ENCODE data around the gene FKBP11.

The FKBP11 gene

DNA sequence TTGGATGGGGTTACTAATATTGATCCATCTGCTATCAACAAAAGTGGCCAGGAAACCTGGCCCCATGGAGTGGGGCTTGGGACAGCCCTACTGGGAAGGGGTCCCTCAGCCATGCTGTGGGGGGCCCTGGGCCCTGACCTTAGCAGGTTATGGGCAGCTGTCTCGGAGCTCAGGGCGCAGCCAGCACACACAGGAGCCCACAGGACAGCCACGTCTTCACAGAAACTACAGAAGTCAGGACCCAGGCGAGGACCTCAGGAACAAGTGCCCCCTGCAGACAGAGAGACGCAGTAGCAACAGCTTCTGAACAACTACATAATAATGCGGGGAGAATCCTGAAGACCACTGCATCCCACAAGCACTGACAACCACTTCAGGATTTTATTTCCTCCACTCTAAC, 11.9 kb upstream of the FKBP11 start:
- H3K9me3 ChIP-seq (ENCODE audit: control insufficient read depth, insufficient read depth, low read depth, low read length): no peaks in the 10 kb centered on the region
- no peak overlapping the region for H3K4me3 ChIP-seq (ENCODE audit: low read depth, low read length)
- CTCF ChIA-PET: interaction anchor here (0.6 to 10.0 kb wide), 15 partner anchors 11 to 176 kb away, joined by 3 to 95 read pairs (median 5); partner anchors contain the start of genes ARF3, DDX23 and FKBP11
- POLR2A ChIA-PET: interaction anchor here (0.7 to 1.6 kb wide), 2 partner anchors 34 to 84 kb away, joined by 3 read pairs; partner anchors contain the start of gene WNT10B
- H3K36me3 ChIP-seq (ENCODE audit: control insufficient read depth in 2 of 2, insufficient read depth in 1 of 2, low read length in 2 of 2): peaks cover 27 to 90% of the 10 kb centered on the region in 2 experiments
- H3K27ac ChIP-seq (ENCODE audit: extremely low read depth, low read depth, low read length): no peak overlapping the region
- TF ChIP-seq ZNF335 (tag by site-specific recombination; conservative IDR thresholded peaks at IDR 0.05): peak; percentile 77; the same call in 1 of the 2 replicates
- no peak for TF ChIP-seq ZNF571 (tag by site-specific recombination; IDR thresholded peaks at IDR 0.05)
- TF ChIP-seq, protein P1, sequence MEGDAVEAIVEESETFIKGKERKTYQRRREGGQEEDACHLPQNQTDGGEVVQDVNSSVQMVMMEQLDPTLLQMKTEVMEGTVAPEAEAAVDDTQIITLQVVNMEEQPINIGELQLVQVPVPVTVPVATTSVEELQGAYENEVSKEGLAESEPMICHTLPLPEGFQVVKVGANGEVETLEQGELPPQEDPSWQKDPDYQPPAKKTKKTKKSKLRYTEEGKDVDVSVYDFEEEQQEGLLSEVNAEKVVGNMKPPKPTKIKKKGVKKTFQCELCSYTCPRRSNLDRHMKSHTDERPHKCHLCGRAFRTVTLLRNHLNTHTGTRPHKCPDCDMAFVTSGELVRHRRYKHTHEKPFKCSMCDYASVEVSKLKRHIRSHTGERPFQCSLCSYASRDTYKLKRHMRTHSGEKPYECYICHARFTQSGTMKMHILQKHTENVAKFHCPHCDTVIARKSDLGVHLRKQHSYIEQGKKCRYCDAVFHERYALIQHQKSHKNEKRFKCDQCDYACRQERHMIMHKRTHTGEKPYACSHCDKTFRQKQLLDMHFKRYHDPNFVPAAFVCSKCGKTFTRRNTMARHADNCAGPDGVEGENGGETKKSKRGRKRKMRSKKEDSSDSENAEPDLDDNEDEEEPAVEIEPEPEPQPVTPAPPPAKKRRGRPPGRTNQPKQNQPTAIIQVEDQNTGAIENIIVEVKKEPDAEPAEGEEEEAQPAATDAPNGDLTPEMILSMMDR (tag by site-specific recombination; IDR thresholded peaks at IDR 0.05): 0 out of 2 replicates have a peak, but pooled peaks have one; percentile 9
- no peak for TF ChIP-seq ZNF302 (tag by site-specific recombination; IDR thresholded peaks at IDR 0.05; ENCODE audit: low read depth)
- TF ChIP-seq, protein P2, sequence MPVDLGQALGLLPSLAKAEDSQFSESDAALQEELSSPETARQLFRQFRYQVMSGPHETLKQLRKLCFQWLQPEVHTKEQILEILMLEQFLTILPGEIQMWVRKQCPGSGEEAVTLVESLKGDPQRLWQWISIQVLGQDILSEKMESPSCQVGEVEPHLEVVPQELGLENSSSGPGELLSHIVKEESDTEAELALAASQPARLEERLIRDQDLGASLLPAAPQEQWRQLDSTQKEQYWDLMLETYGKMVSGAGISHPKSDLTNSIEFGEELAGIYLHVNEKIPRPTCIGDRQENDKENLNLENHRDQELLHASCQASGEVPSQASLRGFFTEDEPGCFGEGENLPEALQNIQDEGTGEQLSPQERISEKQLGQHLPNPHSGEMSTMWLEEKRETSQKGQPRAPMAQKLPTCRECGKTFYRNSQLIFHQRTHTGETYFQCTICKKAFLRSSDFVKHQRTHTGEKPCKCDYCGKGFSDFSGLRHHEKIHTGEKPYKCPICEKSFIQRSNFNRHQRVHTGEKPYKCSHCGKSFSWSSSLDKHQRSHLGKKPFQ (tag by site-specific recombination; IDR thresholded peaks at IDR 0.05): no peak
- TF ChIP-seq, protein P3, sequence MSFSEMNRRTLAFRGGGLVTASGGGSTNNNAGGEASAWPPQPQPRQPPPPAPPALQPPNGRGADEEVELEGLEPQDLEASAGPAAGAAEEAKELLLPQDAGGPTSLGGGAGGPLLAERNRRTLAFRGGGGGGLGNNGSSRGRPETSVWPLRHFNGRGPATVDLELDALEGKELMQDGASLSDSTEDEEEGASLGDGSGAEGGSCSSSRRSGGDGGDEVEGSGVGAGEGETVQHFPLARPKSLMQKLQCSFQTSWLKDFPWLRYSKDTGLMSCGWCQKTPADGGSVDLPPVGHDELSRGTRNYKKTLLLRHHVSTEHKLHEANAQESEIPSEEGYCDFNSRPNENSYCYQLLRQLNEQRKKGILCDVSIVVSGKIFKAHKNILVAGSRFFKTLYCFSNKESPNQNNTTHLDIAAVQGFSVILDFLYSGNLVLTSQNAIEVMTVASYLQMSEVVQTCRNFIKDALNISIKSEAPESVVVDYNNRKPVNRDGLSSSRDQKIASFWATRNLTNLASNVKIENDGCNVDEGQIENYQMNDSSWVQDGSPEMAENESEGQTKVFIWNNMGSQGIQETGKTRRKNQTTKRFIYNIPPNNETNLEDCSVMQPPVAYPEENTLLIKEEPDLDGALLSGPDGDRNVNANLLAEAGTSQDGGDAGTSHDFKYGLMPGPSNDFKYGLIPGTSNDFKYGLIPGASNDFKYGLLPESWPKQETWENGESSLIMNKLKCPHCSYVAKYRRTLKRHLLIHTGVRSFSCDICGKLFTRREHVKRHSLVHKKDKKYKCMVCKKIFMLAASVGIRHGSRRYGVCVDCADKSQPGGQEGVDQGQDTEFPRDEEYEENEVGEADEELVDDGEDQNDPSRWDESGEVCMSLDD (tag by site-specific recombination; IDR thresholded peaks at IDR 0.05): no peak
- no peak for TF ChIP-seq ZNF654 (tag by site-specific recombination; IDR thresholded peaks at IDR 0.05; ENCODE audit: low read depth)
- no peaks in the 10 kb centered on the region for H3K4me1 ChIP-seq (ENCODE audit: control insufficient read depth, insufficient read depth, low read length)

DNA sequence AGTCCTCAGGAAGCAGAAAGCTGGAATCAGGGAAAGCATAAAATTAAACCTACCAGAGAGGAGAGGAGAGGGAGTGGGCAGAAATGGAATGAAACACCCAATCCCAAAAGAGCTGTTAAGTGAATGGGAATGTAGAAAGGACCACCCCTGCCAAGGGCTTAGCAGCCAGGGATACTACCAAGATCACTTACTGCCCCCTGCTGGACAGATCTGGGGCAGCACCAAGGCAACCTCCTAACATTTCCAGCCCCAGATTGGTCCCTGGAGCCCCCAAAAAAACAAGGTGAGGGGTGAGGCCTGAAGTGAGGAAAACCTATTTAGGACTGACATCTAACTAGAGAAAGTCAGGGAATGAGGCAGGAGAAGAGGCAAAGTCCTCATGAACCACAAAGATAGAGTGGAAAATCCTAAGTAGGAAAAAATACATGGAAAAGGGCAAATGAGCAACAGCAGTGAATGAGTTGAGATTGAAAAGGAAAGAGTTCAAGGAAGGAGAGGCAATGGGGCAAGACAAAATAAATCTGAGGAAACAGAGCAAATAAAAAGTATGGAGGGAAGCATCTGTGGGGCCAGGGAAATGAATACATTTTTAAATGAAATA, 11.2 kb upstream of the FKBP11 start:
- H3K4me3 ChIP-seq (ENCODE audit: low read depth, low read length): no peak overlapping the region
- H3K4me1 ChIP-seq (ENCODE audit: control insufficient read depth, insufficient read depth, low read length): no peaks in the 10 kb centered on the region
- no peaks in the 10 kb centered on the region for H3K9me3 ChIP-seq (ENCODE audit: control insufficient read depth, insufficient read depth, low read depth, low read length)
- peaks cover 32 to 87% of the 10 kb centered on the region in 2 experiments for H3K36me3 ChIP-seq (ENCODE audit: control insufficient read depth in 2 of 2, insufficient read depth in 1 of 2, low read length in 2 of 2)
- POLR2A ChIA-PET: interaction anchor here (1.0 to 1.6 kb wide), 2 partner anchors 21 to 84 kb away, joined by 3 read pairs; partner anchors contain the start of gene ARF3
- CTCF ChIA-PET: interaction anchor here (0.6 to 10.0 kb wide), 39 partner anchors 8 to 702 kb away, joined by 3 to 95 read pairs (median 4); partner anchors contain the start of genes ARF3, DDX23, FKBP11 and WNT1
- no peak overlapping the region for H3K27ac ChIP-seq (ENCODE audit: extremely low read depth, low read depth, low read length)
- 0 out of 2 replicates have a peak, but pooled peaks have one; percentile 45 for TF ChIP-seq ZBTB48 (tag by site-specific recombination; IDR thresholded peaks at IDR 0.05)
- no peak for TF ChIP-seq ZNF514 (tag by site-specific recombination; IDR thresholded peaks at IDR 0.05)
- TF ChIP-seq, protein P3 (tag by site-specific recombination; IDR thresholded peaks at IDR 0.05): peak; percentile 43; the same call in 1 of the 2 replicates
- peak; percentile 72 for TF ChIP-seq ZNF654 (tag by site-specific recombination; IDR thresholded peaks at IDR 0.05; ENCODE audit: low read depth)
- no peak for TF ChIP-seq ZNF239 (tag by site-specific recombination; IDR thresholded peaks at IDR 0.05)
- TF ChIP-seq ZNF660 (tag by site-specific recombination; IDR thresholded peaks at IDR 0.05): peak; percentile 20; the same call in 1 of the 2 replicates
- TF ChIP-seq ZNF544 (tag by site-specific recombination; IDR thresholded peaks at IDR 0.05): no peak
- no peak for TF ChIP-seq ZNF169 (tag by site-specific recombination; IDR thresholded peaks at IDR 0.05)
- TF ChIP-seq REPIN1 (tag by site-specific recombination; IDR thresholded peaks at IDR 0.05; ENCODE audit: low read depth): no peak
- no peak for TF ChIP-seq ZNF558 (tag by site-specific recombination; IDR thresholded peaks at IDR 0.05)
- TF ChIP-seq ZBTB17 (tag by site-specific recombination; IDR thresholded peaks at IDR 0.05): peak; percentile 22; the same call in 1 of the 2 replicates
- no peak for TF ChIP-seq ZNF132 (tag by site-specific recombination; IDR thresholded peaks at IDR 0.05; ENCODE audit: borderline replicate concordance)
- TF ChIP-seq ZNF2 (tag by site-specific recombination; IDR thresholded peaks at IDR 0.05): 0 out of 2 replicates have a peak, but pooled peaks have one; percentile 30
- TF ChIP-seq ZNF423 (tag by site-specific recombination; IDR thresholded peaks at IDR 0.05): no peak
- peak; percentile 70 for TF ChIP-seq PRDM1 (tag by site-specific recombination; IDR thresholded peaks at IDR 0.05)
- no peak for TF ChIP-seq SP3 (tag by site-specific recombination; IDR thresholded peaks at IDR 0.05)
- TF ChIP-seq, protein P1 (tag by site-specific recombination; IDR thresholded peaks at IDR 0.05): peak; percentile 67

Data from HEK293 (cell line).